Breast epithelium (tissue), 4 donors: ENCODE results near the gene TBC1D32. TPM values are rescaled to one million over a fixed set of nuclear protein-coding genes. Genes with fewer than 3 reads are reported as not detected.

Experiments
- DNase-seq, 2 donors: peaks; one replicate each; pipeline ENCODE4 v3.0.0-alpha.2; 2019; ENCODE audit warnings: low spot score in 2 of 2
- H3K27ac ChIP-seq, 2 donors: fragments of 200-600 bp; sonication (generic) in 1 of 2; one replicate each; pipeline ENCODE4 v1.5.1; 2016 to 2019; ENCODE audit warnings: mild to moderate bottlenecking in 1 of 2
- H3K27me3 ChIP-seq, 2 donors: fragments of 200-600 bp; sonication (generic) in 1 of 2; one replicate each; pipeline versions ENCODE4 v1.5.1 to v1.6.0; 2017 to 2019; ENCODE audit warnings: control low read depth in 1 of 2, mild to moderate bottlenecking in 1 of 2
- H3K36me3 ChIP-seq: fragments of 200-600 bp; one replicate; pipeline ENCODE4 v1.5.1; 2019
- H3K4me1 ChIP-seq, 2 donors: fragments of 200-600 bp; sonication (generic); one replicate each; pipeline ENCODE4 v1.5.1; 2016 to 2019; ENCODE audit warnings: control low read depth in 1 of 2
- H3K4me3 ChIP-seq, 3 donors: fragments of 200-600 bp; sonication (generic); 1 replicate in 2 of 3; 2 replicates in 1 of 3; pipeline ENCODE4 v1.5.1; 2016 to 2019; ENCODE audit warnings: mild to moderate bottlenecking in 3 of 3, moderate library complexity in 2 of 3
- H3K9me3 ChIP-seq, 2 donors: fragments of 200-600 bp; sonication (generic) in 1 of 2; one replicate each; pipeline ENCODE4 v1.5.1; 2016 to 2019; ENCODE audit warnings: control low read depth in 1 of 2
- POLR2A ChIP-seq: fragments of 450-650 bp; IDR thresholded peaks from one replicate; pipeline ENCODE4 v1.6.1; 2016; ENCODE audit warnings: antibody characterized with exemption, mild to moderate bottlenecking, moderate library complexity
- POLR2AphosphoS5 ChIP-seq, 3 donors: sonication (generic); formaldehyde crosslinking; IDR thresholded peaks; one replicate each; pipeline ENCODE4 v1.6.1; 2017; ENCODE audit warnings: antibody characterized with exemption in 3 of 3
- intact Hi-C: fragments of 100-400 bp; cut with DNase I; formaldehyde crosslinking; loops from one replicate; pipeline ENCODE4 v1.15.1; 2023; ENCODE audit warnings: low total_unique reads
- total RNA-seq, 3 donors: library from RNA; depleted of rRNA; stranded (reverse); fragments of >200 nt; gene quantifications; one replicate each; pipeline ENCODE4 v1.1.0, GENCODE V29; 2016
- TF ChIP-seq, protein P1 (sequence below), 3 donors: fragments of 450-650 bp; IDR thresholded peaks; one replicate each; pipeline ENCODE4 v1.5.1; 2016 to 2017; ENCODE audit warnings: antibody characterized with exemption in 3 of 3, mild to moderate bottlenecking in 3 of 3, moderate library complexity in 3 of 3

The TBC1D32 gene
- total RNA-seq, 3 donors from 2014 or later = 5.8 to 26.3 (median 18.7) TPM

- Histone ChIP-seq H3K9me3 (peaks cover 0 to 17% of the 10 kb centered on the region in 2 donors), H3K4me3 (no peak overlapping the region), H3K27ac (no peak overlapping the region), H3K36me3 (no peaks in the 10 kb centered on the region), H3K27me3 (no peaks in the 10 kb centered on the region), H3K4me1 (no peaks in the 10 kb centered on the region)
- intact Hi-C loops = no loop called here
- TF ChIP-seq POLR2AphosphoS5 (IDR thresholded peaks at IDR 0.05) (no peak), POLR2A (no peak)
- TF ChIP-seq, protein P1, sequence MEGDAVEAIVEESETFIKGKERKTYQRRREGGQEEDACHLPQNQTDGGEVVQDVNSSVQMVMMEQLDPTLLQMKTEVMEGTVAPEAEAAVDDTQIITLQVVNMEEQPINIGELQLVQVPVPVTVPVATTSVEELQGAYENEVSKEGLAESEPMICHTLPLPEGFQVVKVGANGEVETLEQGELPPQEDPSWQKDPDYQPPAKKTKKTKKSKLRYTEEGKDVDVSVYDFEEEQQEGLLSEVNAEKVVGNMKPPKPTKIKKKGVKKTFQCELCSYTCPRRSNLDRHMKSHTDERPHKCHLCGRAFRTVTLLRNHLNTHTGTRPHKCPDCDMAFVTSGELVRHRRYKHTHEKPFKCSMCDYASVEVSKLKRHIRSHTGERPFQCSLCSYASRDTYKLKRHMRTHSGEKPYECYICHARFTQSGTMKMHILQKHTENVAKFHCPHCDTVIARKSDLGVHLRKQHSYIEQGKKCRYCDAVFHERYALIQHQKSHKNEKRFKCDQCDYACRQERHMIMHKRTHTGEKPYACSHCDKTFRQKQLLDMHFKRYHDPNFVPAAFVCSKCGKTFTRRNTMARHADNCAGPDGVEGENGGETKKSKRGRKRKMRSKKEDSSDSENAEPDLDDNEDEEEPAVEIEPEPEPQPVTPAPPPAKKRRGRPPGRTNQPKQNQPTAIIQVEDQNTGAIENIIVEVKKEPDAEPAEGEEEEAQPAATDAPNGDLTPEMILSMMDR (IDR thresholded peaks at IDR 0.05) = no peak
- DNase-seq = no peak
Measured at GRCh38 chr6:121142093-121142492, 192.2 kb downstream of the TBC1D32 start.

GRCh38 chr6:121135425-121135824, 198.9 kb downstream of the TBC1D32 start:
- intact Hi-C loops = no loop called here
- TF ChIP-seq POLR2AphosphoS5 (IDR thresholded peaks at IDR 0.05) (no peak), POLR2A (no peak)
- TF ChIP-seq, protein P1 (IDR thresholded peaks at IDR 0.05) = no peak
- no peak for DNase-seq
- H3K4me1 ChIP-seq = no peaks in the 10 kb centered on the region
- H3K36me3 ChIP-seq = no peaks in the 10 kb centered on the region
- no peaks in the 10 kb centered on the region for H3K9me3 ChIP-seq
- no peak overlapping the region for H3K27ac ChIP-seq
- no peaks in the 10 kb centered on the region for H3K27me3 ChIP-seq
- no peak overlapping the region for H3K4me3 ChIP-seq

DNA sequence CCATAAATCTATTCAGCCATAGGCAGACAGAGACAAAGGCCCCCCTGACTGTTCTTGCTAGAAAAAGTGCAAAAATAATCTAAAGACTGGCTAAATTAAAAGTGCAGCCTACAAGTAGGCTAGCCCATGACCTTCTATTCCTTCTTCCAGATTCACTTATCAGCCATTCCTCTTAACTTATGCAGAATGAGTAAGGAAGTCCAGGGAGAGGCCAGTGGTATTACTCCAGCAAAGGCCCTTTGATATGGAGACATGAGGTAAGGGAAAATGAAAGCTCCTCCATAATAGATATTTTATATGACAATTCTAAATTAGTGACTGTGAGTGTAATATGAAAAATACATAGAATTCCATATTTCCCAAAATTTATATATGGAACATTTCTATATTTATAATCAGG, 199.4 kb downstream of the TBC1D32 start:
- H3K4me3 ChIP-seq = no peak overlapping the region
- no peak for TF ChIP-seq POLR2AphosphoS5 (IDR thresholded peaks at IDR 0.05)
- TF ChIP-seq POLR2A = no peak
- TF ChIP-seq, protein P1 (IDR thresholded peaks at IDR 0.05) = no peak
- DNase-seq = no peak
- no peaks in the 10 kb centered on the region for H3K27me3 ChIP-seq
- intact Hi-C loops = no loop called here
- H3K27ac ChIP-seq = no peak overlapping the region
- H3K36me3 ChIP-seq = no peaks in the 10 kb centered on the region
- H3K4me1 ChIP-seq = no peaks in the 10 kb centered on the region
- H3K9me3 ChIP-seq = no peaks in the 10 kb centered on the region

GRCh38 chr6:121124600-121124999, 209.7 kb downstream of the TBC1D32 start:
- DNase-seq = no peak
- Histone ChIP-seq H3K36me3 (peaks cover 6% of the 10 kb centered on the region), H3K9me3 (peaks cover 9 to 23% of the 10 kb centered on the region in 2 donors), H3K27me3 (no peaks in the 10 kb centered on the region), H3K4me3 (no peak overlapping the region), H3K4me1 (no peaks in the 10 kb centered on the region), H3K27ac (no peak overlapping the region)
- TF ChIP-seq, protein P1 (IDR thresholded peaks at IDR 0.05) = no peak
- no peak for TF ChIP-seq POLR2AphosphoS5 (IDR thresholded peaks at IDR 0.05)
- intact Hi-C loops = no loop called here

- H3K27ac ChIP-seq = no peak overlapping the region
- no peaks in the 10 kb centered on the region for H3K36me3 ChIP-seq
- no peaks in the 10 kb centered on the region for H3K27me3 ChIP-seq
- intact Hi-C loops = no loop called here
- TF ChIP-seq, protein P1 (IDR thresholded peaks at IDR 0.05) = no peak
- TF ChIP-seq POLR2AphosphoS5 (IDR thresholded peaks at IDR 0.05) (no peak), POLR2A (no peak)
- no peak for DNase-seq
- no peaks in the 10 kb centered on the region for H3K4me1 ChIP-seq
- H3K9me3 ChIP-seq = no peaks in the 10 kb centered on the region
- H3K4me3 ChIP-seq = no peak overlapping the region
Measured at GRCh38 chr6:121112356-121112755, 221.9 kb downstream of the TBC1D32 start.
